ENCODE data around the gene BLOC1S3.

The BLOC1S3 gene

DNA sequence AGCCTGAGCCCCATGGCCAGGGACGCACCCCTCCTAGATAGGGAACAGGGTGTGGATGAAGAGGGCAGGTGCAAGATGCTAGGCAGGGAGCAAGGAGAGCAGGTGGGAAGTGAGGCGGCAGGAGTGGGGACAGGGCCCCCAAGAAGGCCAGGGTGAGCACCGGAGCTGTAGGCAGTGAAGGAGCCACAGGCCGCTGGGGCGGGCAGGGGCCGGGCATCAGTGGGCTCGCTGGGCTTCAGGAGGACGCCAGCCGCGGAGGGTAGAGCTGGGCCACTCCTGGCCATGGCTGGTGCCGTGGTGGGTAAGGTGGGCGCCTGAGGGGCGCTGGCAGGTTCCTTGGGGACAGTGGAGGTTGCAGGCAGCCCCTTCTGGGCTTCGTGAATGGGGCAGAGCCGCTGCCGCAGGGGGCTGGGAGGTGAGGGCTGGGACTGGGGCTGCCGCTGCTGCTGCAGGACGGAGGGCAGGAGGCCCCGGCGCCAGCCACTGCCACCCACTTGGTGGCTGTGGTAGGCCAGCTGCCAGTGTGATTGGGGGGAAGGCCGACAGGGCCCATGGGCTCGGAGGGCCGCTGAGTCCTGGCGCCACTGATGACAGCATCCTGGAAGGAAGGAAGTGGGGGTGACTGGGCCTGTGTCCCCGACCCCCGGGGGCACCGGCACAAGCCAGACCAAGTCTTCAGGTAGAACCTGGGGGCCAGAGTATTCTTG, 19.9 kb upstream of the BLOC1S3 start:
- TF ChIP-seq, protein P1, sequence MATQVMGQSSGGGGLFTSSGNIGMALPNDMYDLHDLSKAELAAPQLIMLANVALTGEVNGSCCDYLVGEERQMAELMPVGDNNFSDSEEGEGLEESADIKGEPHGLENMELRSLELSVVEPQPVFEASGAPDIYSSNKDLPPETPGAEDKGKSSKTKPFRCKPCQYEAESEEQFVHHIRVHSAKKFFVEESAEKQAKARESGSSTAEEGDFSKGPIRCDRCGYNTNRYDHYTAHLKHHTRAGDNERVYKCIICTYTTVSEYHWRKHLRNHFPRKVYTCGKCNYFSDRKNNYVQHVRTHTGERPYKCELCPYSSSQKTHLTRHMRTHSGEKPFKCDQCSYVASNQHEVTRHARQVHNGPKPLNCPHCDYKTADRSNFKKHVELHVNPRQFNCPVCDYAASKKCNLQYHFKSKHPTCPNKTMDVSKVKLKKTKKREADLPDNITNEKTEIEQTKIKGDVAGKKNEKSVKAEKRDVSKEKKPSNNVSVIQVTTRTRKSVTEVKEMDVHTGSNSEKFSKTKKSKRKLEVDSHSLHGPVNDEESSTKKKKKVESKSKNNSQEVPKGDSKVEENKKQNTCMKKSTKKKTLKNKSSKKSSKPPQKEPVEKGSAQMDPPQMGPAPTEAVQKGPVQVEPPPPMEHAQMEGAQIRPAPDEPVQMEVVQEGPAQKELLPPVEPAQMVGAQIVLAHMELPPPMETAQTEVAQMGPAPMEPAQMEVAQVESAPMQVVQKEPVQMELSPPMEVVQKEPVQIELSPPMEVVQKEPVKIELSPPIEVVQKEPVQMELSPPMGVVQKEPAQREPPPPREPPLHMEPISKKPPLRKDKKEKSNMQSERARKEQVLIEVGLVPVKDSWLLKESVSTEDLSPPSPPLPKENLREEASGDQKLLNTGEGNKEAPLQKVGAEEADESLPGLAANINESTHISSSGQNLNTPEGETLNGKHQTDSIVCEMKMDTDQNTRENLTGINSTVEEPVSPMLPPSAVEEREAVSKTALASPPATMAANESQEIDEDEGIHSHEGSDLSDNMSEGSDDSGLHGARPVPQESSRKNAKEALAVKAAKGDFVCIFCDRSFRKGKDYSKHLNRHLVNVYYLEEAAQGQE (IDR thresholded peaks at IDR 0.05; ENCODE audit: insufficient read depth in 1 of 2, low read depth in 2 of 2, low read length in 2 of 2) = no peak
- no peak for TF ChIP-seq SIN3A (IDR thresholded peaks at IDR 0.05; ENCODE audit: borderline replicate concordance, insufficient read depth, low read length)
- no peak for TF ChIP-seq FOXP2 (optimal IDR thresholded peaks at IDR 0.05; ENCODE audit: borderline replicate concordance, extremely low read depth, extremely low read length, insufficient read depth)
- TF ChIP-seq POLR2AphosphoS5 (IDR thresholded peaks at IDR 0.05; ENCODE audit: low read depth, low read length) = no peak
- TF ChIP-seq TAF1 (IDR thresholded peaks at IDR 0.05; ENCODE audit: borderline replicate concordance, insufficient read depth, low read length) = no peak

DNA sequence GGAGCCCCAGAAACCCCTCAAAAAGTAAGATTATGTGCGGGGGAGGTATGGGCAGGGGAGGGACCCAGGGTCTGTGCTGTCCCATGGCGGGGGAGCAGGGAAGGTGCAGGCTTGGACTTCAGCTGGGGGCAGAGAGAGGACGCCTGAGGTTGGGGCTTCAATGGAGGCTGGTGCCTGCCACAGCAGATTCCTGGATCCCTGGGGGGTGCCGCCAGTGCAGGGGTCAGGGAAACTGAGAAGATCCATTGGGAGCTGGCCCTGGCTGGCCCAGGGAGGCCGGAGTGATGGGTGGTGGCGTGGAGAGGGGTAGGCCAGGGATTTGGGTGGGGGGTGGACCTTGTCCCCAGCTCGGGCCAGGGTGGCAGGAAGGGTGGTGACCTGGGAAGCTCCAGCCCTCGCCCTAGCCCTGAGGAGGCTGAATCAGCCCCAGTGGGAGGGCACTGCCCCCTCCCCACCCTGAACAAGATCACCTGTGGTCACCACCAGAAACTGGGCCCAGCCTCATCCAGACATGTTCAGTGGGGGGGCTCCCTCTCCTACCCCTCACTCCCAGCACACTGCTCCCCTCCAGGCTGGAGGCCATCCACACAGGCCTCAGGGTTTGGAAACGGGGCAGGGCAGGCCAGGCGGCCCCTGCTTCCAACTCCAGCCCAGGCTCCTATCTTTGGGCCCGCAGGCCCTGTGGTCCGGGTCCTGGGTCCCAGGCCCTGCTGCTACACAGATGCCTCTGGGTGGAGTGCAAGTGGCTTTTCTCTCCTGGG, 19.2 kb upstream of the BLOC1S3 start:
- TF ChIP-seq SIN3A (IDR thresholded peaks at IDR 0.05; ENCODE audit: borderline replicate concordance, insufficient read depth, low read length) = no peak
- TF ChIP-seq, protein P1 (IDR thresholded peaks at IDR 0.05; ENCODE audit: insufficient read depth in 1 of 2, low read depth in 2 of 2, low read length in 2 of 2) = no peak
- TF ChIP-seq TAF1 (IDR thresholded peaks at IDR 0.05; ENCODE audit: borderline replicate concordance, insufficient read depth, low read length) = no peak
- TF ChIP-seq POLR2AphosphoS5 (IDR thresholded peaks at IDR 0.05; ENCODE audit: low read depth, low read length) = no peak
- no peak for TF ChIP-seq FOXP2 (optimal IDR thresholded peaks at IDR 0.05; ENCODE audit: borderline replicate concordance, extremely low read depth, extremely low read length, insufficient read depth)

DNA sequence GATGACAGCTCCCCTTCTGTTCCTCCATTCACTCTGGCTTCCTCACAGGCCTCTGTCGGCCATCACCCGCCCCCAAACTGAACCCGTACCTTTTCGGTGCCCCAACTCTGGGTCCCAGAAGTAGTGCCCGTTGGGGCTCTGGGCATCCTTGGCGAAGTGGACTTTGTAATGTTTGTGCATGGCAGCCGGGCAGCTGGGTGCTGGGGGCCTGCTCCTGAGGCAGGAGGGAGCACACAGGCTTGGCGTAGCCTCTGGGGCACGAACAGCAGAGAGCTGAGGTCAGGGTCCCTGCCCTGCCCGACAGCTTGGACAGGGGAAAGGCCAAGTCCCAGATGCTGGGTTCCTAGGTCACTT, 18.6 kb upstream of the BLOC1S3 start:
- TF ChIP-seq TAF1 (IDR thresholded peaks at IDR 0.05; ENCODE audit: borderline replicate concordance, insufficient read depth, low read length) (no peak), POLR2AphosphoS5 (IDR thresholded peaks at IDR 0.05; ENCODE audit: low read depth, low read length) (no peak), FOXP2 (optimal IDR thresholded peaks at IDR 0.05; ENCODE audit: borderline replicate concordance, extremely low read depth, extremely low read length, insufficient read depth) (no peak), SIN3A (IDR thresholded peaks at IDR 0.05; ENCODE audit: borderline replicate concordance, insufficient read depth, low read length) (no peak)
- TF ChIP-seq, protein P1 (IDR thresholded peaks at IDR 0.05; ENCODE audit: insufficient read depth in 1 of 2, low read depth in 2 of 2, low read length in 2 of 2) = no peak

DNA sequence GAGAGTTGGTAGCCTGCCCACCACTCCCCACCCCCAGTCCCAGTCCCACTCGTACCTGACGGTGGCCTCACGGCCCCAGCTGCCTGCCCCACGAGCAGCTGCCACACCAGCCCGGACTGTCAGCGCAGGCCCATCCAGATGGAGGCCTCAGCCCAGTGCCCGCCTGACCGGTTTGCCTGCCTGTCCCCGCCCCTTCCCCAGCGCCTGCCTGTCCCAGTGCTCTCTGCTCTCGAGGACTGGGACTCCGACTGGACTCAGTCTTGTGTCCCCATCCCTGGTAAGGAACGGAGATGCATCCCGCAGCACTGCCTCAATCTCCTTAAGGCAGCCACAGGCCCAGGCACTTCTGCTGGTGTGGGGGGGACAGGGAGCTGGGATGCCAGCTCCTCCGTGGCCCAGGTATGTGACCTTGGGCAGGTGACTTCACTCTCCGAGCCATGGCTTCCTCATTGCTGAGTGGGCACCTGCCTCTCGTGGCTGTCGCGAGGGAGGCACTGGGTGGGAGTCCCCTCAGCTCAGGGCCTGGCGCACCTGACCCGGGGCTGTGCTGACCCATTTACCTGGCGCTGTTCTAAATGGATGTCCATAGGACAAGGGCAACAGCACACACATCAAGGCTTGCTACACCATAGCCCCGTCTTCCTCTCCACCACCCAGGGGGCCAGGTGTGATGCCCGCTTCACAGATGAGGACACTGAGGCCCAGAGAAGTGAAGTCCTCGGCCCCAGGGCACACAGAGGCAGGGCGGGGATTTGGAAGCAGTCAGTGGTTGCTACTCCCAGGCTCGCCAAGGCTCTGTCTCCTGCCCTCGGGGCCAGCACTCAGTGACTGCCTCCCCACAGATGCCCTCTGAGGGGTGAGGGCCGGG, 17.5 kb upstream of the BLOC1S3 start, which contains the start of gene NKPD1:
Gene NKPD1 (minus strand): TSS at position 113 of the 868 bp plus-strand sequence. CDS start 832 bp downstream, outside the sequence.
- TF ChIP-seq SIN3A (IDR thresholded peaks at IDR 0.05; ENCODE audit: borderline replicate concordance, insufficient read depth, low read length) (no peak), TAF1 (IDR thresholded peaks at IDR 0.05; ENCODE audit: borderline replicate concordance, insufficient read depth, low read length) (no peak), FOXP2 (optimal IDR thresholded peaks at IDR 0.05; ENCODE audit: borderline replicate concordance, extremely low read depth, extremely low read length, insufficient read depth) (no peak), POLR2AphosphoS5 (IDR thresholded peaks at IDR 0.05; ENCODE audit: low read depth, low read length) (no peak)
- TF ChIP-seq, protein P1 (IDR thresholded peaks at IDR 0.05; ENCODE audit: insufficient read depth in 1 of 2, low read depth in 2 of 2, low read length in 2 of 2) = no peak
